ENCODE data around the gene DMRTC1B. TPM values are rescaled to one million over a fixed set of nuclear protein-coding genes. Genes with fewer than 3 reads are reported as not detected.

Gene DMRTC1B
- total and polyA plus RNA-seq, 11 donors = 0.57 TPM; not detected in 10

Other genes starting within 250 kb of the DMRTC1B start
- 10 to 100 TPM; 16.1 to 28.1 (median 18.5) TPM for gene HDAC8, start 204.0 kb upstream of the DMRTC1B start, total RNA-seq
- gene HDAC8, start 204.0 kb upstream of the DMRTC1B start, polyA plus RNA-seq = 10 to 100 TPM; 22.3 to 26.1 TPM
- gene PHKA1, start 62.6 kb upstream of the DMRTC1B start, total RNA-seq = 10 to 100 TPM in 6 of 9 donors, 1 to 10 TPM in 3; 8.3 to 21.3 (median 11.0) TPM
- 1 to 10 TPM; 3.9 to 4.9 TPM for gene PHKA1, start 62.6 kb upstream of the DMRTC1B start, polyA plus RNA-seq
- gene FAM236B, start 5.8 kb downstream of the DMRTC1B start, total RNA-seq = not detected
- gene FAM236B, start 5.8 kb downstream of the DMRTC1B start, polyA plus RNA-seq = not detected
- not detected for gene FAM236D, start 31.3 kb downstream of the DMRTC1B start, total RNA-seq
- gene FAM236D, start 31.3 kb downstream of the DMRTC1B start, polyA plus RNA-seq = not detected
- not detected for gene FAM236C, start 135.7 kb downstream of the DMRTC1B start, total RNA-seq
- gene FAM236C, start 135.7 kb downstream of the DMRTC1B start, polyA plus RNA-seq = not detected
- not detected for gene FAM236A, start 161.3 kb downstream of the DMRTC1B start, total RNA-seq
- not detected for gene FAM236A, start 161.3 kb downstream of the DMRTC1B start, polyA plus RNA-seq
- not detected for gene DMRTC1, start 166.9 kb downstream of the DMRTC1B start, total RNA-seq
- not detected for gene DMRTC1, start 166.9 kb downstream of the DMRTC1B start, polyA plus RNA-seq
- not detected for gene PABPC1L2B, start 226.0 kb downstream of the DMRTC1B start, total RNA-seq
- gene PABPC1L2B, start 226.0 kb downstream of the DMRTC1B start, polyA plus RNA-seq = not detected

Measured in heart left ventricle (tissue), 11 donors.